ENCODE data around the gene COPB1. TPM values are rescaled to one million over a fixed set of nuclear protein-coding genes. Genes with fewer than 3 reads are reported as not detected.

COPB1 gene
- total RNA-seq, 1 experiment from 2014 or later: 128 TPM

Small RNAs within 50 kb of the gene (small RNA-seq; reads per million reads assigned to genes)
- 0 reads per million in 2 experiments for gene RNU7-49P

Other genes starting within 250 kb of the COPB1 start
- 42.1 and 54.3 TPM in 2 replicates for gene RRAS2, start 140.6 kb downstream of the COPB1 start, total RNA-seq (2014; rRNA removed; shearing (Covaris generic))
- 258 and 300 TPM in 2 replicates for gene PSMA1, start 20.6 kb upstream of the COPB1 start, total RNA-seq (2014; rRNA removed; shearing (Covaris generic))
- 22.0 and 25.2 TPM in 2 replicates for gene PDE3B, start 144.0 kb upstream of the COPB1 start, total RNA-seq (2014; rRNA removed; shearing (Covaris generic))

Measured in NCI-H460 (cell line).